Ishikawa (cell line): ENCODE results near the gene CHST5.

Source experiments
- CREB1 ChIP-seq: IDR thresholded peaks from 2 replicates; pipeline ENCODE4 v1.6.1; 2012; ENCODE audit warnings: low read depth
- EP300 ChIP-seq: IDR thresholded peaks from 2 replicates; pipeline ENCODE4 v1.6.1; 2012; ENCODE audit warnings: borderline replicate concordance
- FOXM1 ChIP-seq: IDR thresholded peaks from 2 replicates; pipeline ENCODE4 v1.6.1; 2012; ENCODE audit warnings: low read depth, borderline replicate concordance
- NFIC ChIP-seq: IDR thresholded peaks from 2 replicates; pipeline ENCODE4 v1.6.1; 2012
- RAD21 ChIP-seq: IDR thresholded peaks from 2 replicates; pipeline ENCODE4 v1.6.1; 2012; ENCODE audit warnings: low read depth
- TAF1 ChIP-seq: IDR thresholded peaks from 2 replicates; pipeline ENCODE4 v1.6.1; 2012; ENCODE audit warnings: low read depth, mild to moderate bottlenecking
- YY1 ChIP-seq: IDR thresholded peaks from 2 replicates; pipeline ENCODE4 v1.6.1; 2012; ENCODE audit warnings: low read depth
- ZBTB7A ChIP-seq: IDR thresholded peaks from 2 replicates; pipeline ENCODE4 v1.6.1; 2012; ENCODE audit warnings: low read depth
- TF ChIP-seq, protein P1 (sequence below): IDR thresholded peaks from 2 replicates; pipeline ENCODE4 v1.6.1; 2012; ENCODE audit warnings: low read depth, mild to moderate bottlenecking
- TF ChIP-seq, protein P2 (sequence below): IDR thresholded peaks from 2 replicates; pipeline ENCODE4 v1.6.1; 2012
- TF ChIP-seq, protein P3 (sequence below): IDR thresholded peaks from 2 replicates; pipeline ENCODE4 v1.6.1; 2012

DNA sequence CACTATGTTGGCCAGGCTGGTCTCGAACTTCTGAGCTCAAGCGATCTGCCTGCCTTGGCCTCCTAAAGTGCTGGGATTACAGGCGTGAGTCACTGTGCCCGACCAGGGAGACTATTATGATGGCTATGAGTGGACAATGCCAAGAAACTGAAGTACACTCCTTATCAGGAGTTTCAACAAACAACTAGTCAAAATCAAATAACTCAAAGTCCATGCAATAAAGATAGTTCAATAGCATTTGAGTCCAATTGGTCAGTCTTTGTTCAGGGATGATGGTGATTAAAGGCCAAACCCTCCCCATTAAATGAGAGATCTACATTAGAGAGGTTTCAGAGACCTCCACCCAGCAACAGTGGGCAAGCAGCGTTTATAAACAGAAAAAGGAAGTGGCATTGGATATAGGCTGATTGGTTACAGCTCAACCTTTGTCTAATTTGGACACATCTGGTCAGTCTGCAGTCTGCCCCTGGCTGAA lies 8.0 kb downstream of the CHST5 start:
- TF ChIP-seq, protein P1, sequence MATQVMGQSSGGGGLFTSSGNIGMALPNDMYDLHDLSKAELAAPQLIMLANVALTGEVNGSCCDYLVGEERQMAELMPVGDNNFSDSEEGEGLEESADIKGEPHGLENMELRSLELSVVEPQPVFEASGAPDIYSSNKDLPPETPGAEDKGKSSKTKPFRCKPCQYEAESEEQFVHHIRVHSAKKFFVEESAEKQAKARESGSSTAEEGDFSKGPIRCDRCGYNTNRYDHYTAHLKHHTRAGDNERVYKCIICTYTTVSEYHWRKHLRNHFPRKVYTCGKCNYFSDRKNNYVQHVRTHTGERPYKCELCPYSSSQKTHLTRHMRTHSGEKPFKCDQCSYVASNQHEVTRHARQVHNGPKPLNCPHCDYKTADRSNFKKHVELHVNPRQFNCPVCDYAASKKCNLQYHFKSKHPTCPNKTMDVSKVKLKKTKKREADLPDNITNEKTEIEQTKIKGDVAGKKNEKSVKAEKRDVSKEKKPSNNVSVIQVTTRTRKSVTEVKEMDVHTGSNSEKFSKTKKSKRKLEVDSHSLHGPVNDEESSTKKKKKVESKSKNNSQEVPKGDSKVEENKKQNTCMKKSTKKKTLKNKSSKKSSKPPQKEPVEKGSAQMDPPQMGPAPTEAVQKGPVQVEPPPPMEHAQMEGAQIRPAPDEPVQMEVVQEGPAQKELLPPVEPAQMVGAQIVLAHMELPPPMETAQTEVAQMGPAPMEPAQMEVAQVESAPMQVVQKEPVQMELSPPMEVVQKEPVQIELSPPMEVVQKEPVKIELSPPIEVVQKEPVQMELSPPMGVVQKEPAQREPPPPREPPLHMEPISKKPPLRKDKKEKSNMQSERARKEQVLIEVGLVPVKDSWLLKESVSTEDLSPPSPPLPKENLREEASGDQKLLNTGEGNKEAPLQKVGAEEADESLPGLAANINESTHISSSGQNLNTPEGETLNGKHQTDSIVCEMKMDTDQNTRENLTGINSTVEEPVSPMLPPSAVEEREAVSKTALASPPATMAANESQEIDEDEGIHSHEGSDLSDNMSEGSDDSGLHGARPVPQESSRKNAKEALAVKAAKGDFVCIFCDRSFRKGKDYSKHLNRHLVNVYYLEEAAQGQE = no peak
- TF ChIP-seq, protein P2, sequence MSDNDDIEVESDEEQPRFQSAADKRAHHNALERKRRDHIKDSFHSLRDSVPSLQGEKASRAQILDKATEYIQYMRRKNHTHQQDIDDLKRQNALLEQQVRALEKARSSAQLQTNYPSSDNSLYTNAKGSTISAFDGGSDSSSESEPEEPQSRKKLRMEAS = no peak
- TF ChIP-seq FOXM1 (no peak), TAF1 (no peak), RAD21 (no peak), NFIC (no peak), EP300 (no peak), YY1 (no peak), ZBTB7A (no peak), CREB1 (no peak)
- TF ChIP-seq, protein P3, sequence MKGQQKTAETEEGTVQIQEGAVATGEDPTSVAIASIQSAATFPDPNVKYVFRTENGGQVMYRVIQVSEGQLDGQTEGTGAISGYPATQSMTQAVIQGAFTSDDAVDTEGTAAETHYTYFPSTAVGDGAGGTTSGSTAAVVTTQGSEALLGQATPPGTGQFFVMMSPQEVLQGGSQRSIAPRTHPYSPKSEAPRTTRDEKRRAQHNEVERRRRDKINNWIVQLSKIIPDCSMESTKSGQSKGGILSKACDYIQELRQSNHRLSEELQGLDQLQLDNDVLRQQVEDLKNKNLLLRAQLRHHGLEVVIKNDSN = no peak
